A204.1 (cell line): ENCODE measurements around the gene ATP10D.
A peak's percentile ranks its signal among the peaks of the same experiment; 100 is the strongest.
"Not testable (repeated sequence)": the region's sequence is repeated elsewhere in the genome, so short reads cannot be mapped to it uniquely, and the experiment has no call there.

ENCODE experiments used
- FAIRE-seq: peaks from 2 replicates; lab custom pipeline; 2012; peaks lifted over from hg19 to GRCh38; lab: Jason Lieb, UNC

ATP10D gene

GRCh38 chr4:47535567-47536147, 50.6 kb downstream of the ATP10D start:
- FAIRE-seq: no peak

- no peak for FAIRE-seq
Measured at GRCh38 chr4:47536966-47537365, 51.9 kb downstream of the ATP10D start.

GRCh38 chr4:47538111-47538824, 53.2 kb downstream of the ATP10D start:
- no peak for FAIRE-seq

- FAIRE-seq: no peak
Measured at GRCh38 chr4:47538825-47539154, 53.7 kb downstream of the ATP10D start.

GRCh38 chr4:47542640-47543039, 57.6 kb downstream of the ATP10D start:
- not testable (repeated sequence) for FAIRE-seq

- no peak for FAIRE-seq
Measured at GRCh38 chr4:47543331-47543730, 58.3 kb downstream of the ATP10D start.

- FAIRE-seq: not testable (repeated sequence)
Measured at GRCh38 chr4:47550357-47550756, 65.3 kb downstream of the ATP10D start.

GRCh38 chr4:47550899-47551548, 65.9 kb downstream of the ATP10D start:
- no peak for FAIRE-seq

GRCh38 chr4:47551682-47552081, 66.6 kb downstream of the ATP10D start:
- FAIRE-seq: no peak

GRCh38 chr4:47553329-47554125, 68.5 kb downstream of the ATP10D start:
- FAIRE-seq: no peak

GRCh38 chr4:47555920-47556319, 70.8 kb downstream of the ATP10D start:
- FAIRE-seq: not testable (repeated sequence)

- FAIRE-seq: peak; percentile 80
Measured at GRCh38 chr4:47557255-47557654, 72.2 kb downstream of the ATP10D start.

- no peak for FAIRE-seq
Measured at GRCh38 chr4:47560682-47561081, 75.6 kb downstream of the ATP10D start.

- no peak for FAIRE-seq
Measured at GRCh38 chr4:47561331-47561730, 76.3 kb downstream of the ATP10D start.

GRCh38 chr4:47562297-47562696, 77.2 kb downstream of the ATP10D start:
- FAIRE-seq: no peak

GRCh38 chr4:47566566-47566965, 81.5 kb downstream of the ATP10D start:
- FAIRE-seq: no peak

- FAIRE-seq: no peak
Measured at GRCh38 chr4:47566969-47567368, 81.9 kb downstream of the ATP10D start.

GRCh38 chr4:47567511-47567910, 82.4 kb downstream of the ATP10D start:
- FAIRE-seq: no peak

- FAIRE-seq: no peak
Measured at GRCh38 chr4:47570816-47571215, 85.7 kb downstream of the ATP10D start.

GRCh38 chr4:47572981-47573380, 87.9 kb downstream of the ATP10D start:
- no peak for FAIRE-seq

GRCh38 chr4:47577779-47578553, 92.9 kb downstream of the ATP10D start:
- no peak for FAIRE-seq

- no peak for FAIRE-seq
Measured at GRCh38 chr4:47579235-47579634, 94.2 kb downstream of the ATP10D start.
